ENCODE results near the gene SLC13A3. TPM values are rescaled to one million over a fixed set of nuclear protein-coding genes. Genes with fewer than 3 reads are reported as not detected.

The SLC13A3 gene
- total and polyA plus RNA-seq, 2 of the 4 experiments (the other 2 are of a cell fraction) = 2.5 to 4.2 TPM

DNA sequence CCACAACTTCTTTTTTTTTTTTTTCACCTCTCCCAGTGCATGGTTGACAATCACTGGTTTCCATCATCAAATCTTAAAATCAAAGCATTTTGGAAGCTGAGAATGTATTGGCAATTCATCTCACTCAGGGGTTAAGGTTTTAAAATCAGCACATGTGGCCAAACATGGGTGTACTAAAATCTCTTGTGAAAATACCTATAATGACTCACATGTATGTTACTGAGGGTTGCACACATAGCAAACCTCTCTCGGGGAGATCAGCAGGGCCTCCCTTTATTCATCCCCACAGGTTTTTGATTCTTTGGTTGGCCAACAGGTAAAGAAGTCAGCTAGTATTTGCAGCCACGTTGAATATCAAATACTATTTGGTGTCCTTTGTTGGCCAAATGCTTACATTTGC lies 56.5 kb downstream of the SLC13A3 start:
- H2BK15ac ChIP-seq (ENCODE audit: low read depth, low read length) = no peak overlapping the region
- no peak overlapping the region for H4K5ac ChIP-seq (ENCODE audit: low read depth, low read length)
- DNase-seq (no peak), ATAC-seq (ENCODE audit: low read depth) (no peak)
- WGBS, 2 experiments (ENCODE audit: extremely low coverage in 2 of 2, insufficient read length in 1 of 2) = no CpG with 5 or more reads among the region's 2 CpGs
- CTCF ChIA-PET = interaction anchor here (0.7 kb wide), 2 partner anchors 24 to 1870 kb away, joined by 3 read pairs; no protein-coding TSS in a partner anchor
- H3K4ac ChIP-seq (ENCODE audit: low read depth, low read length) = no peak overlapping the region
- BruUV-seq (replicated peaks) = no TSS peak
- H3K79me1 ChIP-seq (ENCODE audit: low read depth in 1 of 2, low read length in 2 of 2) = no peaks in the 10 kb centered on the region
- H2AK5ac ChIP-seq (ENCODE audit: low read depth, low read length) = no peak overlapping the region
- H3K9ac ChIP-seq (ENCODE audit: low read depth, low read length) = no peak overlapping the region
- H3K4me3 ChIP-seq (ENCODE audit: insufficient read depth, low read depth, low read length) = no peak overlapping the region
- in situ Hi-C loops (cut with MboI; ENCODE audit: low sequenced_read_pairs) (no loop called here), intact Hi-C loops (cut with micrococcal nuclease) (loop anchor here (10.0 kb wide), 1 partner anchor 60 kb away; the partner anchor contains the start of gene SLC13A3), dilution Hi-C loops (cut with HindIII; ENCODE audit: low sequenced_read_pairs, unreplicated experiment) (no loop called here)
- no peaks in the 10 kb centered on the region for H3K9me3 ChIP-seq (ENCODE audit: control insufficient read depth, insufficient read depth, low read length)
- no peak overlapping the region for H3K4me2 ChIP-seq (ENCODE audit: low read depth, low read length)
- no peak overlapping the region for H3K23ac ChIP-seq (ENCODE audit: low read depth, low read length)
- no peaks in the 10 kb centered on the region for H4K20me1 ChIP-seq (ENCODE audit: insufficient read depth, low read length)
- no peak overlapping the region for H2BK120ac ChIP-seq (ENCODE audit: low read depth, low read length)
- H2AK9ac ChIP-seq (replicated peaks; ENCODE audit: low read depth, low read length, poor library complexity) = no peak overlapping the region
- H3K9me1 ChIP-seq (ENCODE audit: insufficient read depth, low read length) = no peaks in the 10 kb centered on the region
- no peak overlapping the region for H3K56ac ChIP-seq (ENCODE audit: extremely low read depth, insufficient read depth, low read length)
- H3K4me1 ChIP-seq (ENCODE audit: control insufficient read depth, insufficient read depth, low read length) = no peaks in the 10 kb centered on the region
- H3K27me3 ChIP-seq (ENCODE audit: control insufficient read depth, insufficient read depth, low read length) = no peaks in the 10 kb centered on the region
- H3K18ac ChIP-seq (ENCODE audit: low read depth, low read length) = no peak overlapping the region
- H4K8ac ChIP-seq (ENCODE audit: low read depth in 2 of 2, low read length in 2 of 2) = no peak overlapping the region
- no peak overlapping the region for H2BK5ac ChIP-seq (ENCODE audit: low read depth, low read length, poor library complexity, severe bottlenecking)
- H2AFZ ChIP-seq (replicated peaks; ENCODE audit: low read length, poor library complexity) = no peak overlapping the region
- no peak for TF ChIP-seq CHD1 (IDR thresholded peaks at IDR 0.05; ENCODE audit: low read depth, low read length)
- no peak overlapping the region for H4K91ac ChIP-seq (ENCODE audit: insufficient read depth, low read depth, low read length)
- no peak overlapping the region for H3K14ac ChIP-seq (replicated peaks; ENCODE audit: low read depth, low read length)
- no peak overlapping the region for H2BK20ac ChIP-seq (ENCODE audit: low read depth, low read length)
- POLR2A ChIA-PET (ENCODE audit: unreplicated experiment) = no interaction called here
- H3K27ac ChIP-seq (ENCODE audit: insufficient read depth, low read length) = no peak overlapping the region
- no peaks in the 10 kb centered on the region for H3K36me3 ChIP-seq (ENCODE audit: control insufficient read depth, insufficient read depth, low read length)
